ENCODE results near the gene CCDC74A.
"Not testable (repeated sequence)": the region's sequence is repeated elsewhere in the genome, so short reads cannot be mapped to it uniquely, and the experiment has no call there.

Gene CCDC74A

DNA sequence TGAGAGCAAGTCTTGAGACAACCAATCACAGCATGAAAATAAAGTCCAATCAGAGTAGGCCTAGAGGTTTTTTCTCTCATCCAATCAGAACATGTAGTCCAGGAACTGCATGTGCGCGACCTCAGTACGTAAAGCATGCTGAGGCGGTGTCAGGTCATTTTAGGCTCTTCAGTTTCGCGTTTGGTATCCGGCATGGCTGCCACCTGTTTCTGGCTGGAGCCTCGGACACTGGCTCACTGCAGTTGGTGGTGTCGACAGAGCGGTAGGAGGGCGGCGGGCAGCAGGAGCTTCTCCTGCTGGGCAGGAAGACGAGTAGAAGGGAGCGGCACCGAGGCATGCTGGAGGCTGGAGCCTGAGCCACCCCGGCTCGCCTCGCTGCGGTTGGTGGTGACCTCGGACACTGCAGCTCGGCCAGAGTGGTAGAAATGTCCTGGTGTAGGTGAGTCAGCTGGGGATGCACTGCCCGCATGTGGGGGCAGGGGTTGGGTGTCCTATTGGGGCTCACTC lies 15.8 kb downstream of the CCDC74A start:
- TF ChIP-seq, protein P1, sequence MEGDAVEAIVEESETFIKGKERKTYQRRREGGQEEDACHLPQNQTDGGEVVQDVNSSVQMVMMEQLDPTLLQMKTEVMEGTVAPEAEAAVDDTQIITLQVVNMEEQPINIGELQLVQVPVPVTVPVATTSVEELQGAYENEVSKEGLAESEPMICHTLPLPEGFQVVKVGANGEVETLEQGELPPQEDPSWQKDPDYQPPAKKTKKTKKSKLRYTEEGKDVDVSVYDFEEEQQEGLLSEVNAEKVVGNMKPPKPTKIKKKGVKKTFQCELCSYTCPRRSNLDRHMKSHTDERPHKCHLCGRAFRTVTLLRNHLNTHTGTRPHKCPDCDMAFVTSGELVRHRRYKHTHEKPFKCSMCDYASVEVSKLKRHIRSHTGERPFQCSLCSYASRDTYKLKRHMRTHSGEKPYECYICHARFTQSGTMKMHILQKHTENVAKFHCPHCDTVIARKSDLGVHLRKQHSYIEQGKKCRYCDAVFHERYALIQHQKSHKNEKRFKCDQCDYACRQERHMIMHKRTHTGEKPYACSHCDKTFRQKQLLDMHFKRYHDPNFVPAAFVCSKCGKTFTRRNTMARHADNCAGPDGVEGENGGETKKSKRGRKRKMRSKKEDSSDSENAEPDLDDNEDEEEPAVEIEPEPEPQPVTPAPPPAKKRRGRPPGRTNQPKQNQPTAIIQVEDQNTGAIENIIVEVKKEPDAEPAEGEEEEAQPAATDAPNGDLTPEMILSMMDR (conservative IDR thresholded peaks at IDR 0.05): no peak
- TF ChIP-seq ZFX (IDR thresholded peaks at IDR 0.05): no peak

DNA sequence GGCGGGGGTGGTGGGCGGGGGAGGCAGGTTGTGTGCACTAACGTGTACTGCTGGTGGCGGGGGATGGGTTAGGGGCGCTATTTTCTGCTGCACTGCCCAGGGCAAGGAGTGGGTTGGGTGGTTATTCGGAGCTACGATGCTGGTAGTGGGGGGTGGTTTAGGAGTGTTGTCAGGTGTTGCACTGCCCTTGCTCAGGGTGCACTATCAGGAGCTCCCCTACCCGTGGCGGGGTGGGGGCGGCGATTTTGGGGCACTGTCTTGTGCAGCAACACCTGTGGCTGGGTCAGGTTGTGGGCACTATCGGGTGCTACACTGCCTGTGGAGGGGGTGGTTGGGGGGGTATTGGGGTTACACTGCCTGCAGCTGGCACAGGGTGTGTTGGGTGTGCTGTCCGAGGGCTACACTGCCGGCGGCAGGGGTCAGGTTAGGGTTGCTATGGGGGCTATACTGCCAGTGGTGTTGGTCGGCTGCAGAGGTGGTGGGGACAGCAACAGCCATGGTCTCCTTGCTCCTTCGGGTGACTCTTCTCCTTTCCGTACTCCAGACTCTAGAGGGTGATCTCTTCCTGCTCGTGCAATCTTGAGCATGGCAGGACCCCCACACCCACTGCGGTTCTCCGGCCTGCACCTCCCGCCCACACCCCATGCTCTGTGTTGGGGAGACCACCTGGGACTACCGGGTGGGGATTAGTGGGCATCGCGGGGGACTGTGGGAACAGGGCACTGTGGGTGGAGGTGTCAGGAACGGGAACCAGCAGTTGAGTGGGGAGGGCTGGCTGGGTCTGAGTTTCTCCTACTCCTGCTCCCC lies 16.5 kb downstream of the CCDC74A start:
- H3K27ac ChIP-seq: not testable (repeated sequence)

More for the DNA sequence above, 15.8 kb downstream of the CCDC74A start:
- no peak overlapping the region for H3K27ac ChIP-seq

DNA sequence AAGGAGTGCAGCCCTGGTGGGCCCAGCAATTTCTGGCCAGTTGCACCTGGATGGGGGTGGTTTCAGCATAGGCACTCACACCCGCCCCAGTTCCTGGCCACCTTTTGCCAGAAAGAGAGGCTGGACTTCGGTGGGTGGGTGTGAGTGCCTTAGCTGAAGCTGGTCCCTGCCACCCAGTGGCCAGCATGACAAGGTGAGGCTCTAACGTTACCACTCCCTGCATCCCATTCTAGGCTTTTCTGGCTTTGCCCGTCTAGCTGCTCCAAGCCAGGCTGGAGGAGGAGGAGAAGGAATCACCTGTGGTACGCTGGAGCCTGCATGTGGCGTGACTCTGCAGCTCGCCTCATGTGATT lies 17.1 kb downstream of the CCDC74A start:
- H3K27ac ChIP-seq: not testable (repeated sequence)

DNA sequence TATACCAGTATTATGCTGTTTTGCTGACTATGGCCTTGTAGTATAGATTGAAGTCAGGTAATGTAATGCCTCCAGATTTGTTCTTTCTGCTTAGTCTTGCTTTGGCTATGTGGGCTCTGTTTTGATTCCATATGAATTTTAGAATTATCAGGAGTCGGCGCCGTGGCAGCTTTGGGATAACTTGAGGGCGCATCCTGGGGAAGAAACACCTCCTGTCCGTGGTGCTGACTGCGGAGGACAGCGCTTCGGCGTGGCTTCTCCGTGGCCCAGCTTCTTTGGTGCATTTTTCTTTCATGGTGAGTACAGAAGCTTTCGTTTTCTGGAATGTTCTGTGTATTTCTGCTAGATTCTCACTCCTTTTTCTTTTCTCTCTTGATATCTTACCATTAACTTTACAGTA lies 25.2 kb downstream of the CCDC74A start:
- no peak for TF ChIP-seq ZFX (IDR thresholded peaks at IDR 0.05)
- TF ChIP-seq, protein P1 (conservative IDR thresholded peaks at IDR 0.05): no peak
- H3K27ac ChIP-seq: no peak overlapping the region

DNA sequence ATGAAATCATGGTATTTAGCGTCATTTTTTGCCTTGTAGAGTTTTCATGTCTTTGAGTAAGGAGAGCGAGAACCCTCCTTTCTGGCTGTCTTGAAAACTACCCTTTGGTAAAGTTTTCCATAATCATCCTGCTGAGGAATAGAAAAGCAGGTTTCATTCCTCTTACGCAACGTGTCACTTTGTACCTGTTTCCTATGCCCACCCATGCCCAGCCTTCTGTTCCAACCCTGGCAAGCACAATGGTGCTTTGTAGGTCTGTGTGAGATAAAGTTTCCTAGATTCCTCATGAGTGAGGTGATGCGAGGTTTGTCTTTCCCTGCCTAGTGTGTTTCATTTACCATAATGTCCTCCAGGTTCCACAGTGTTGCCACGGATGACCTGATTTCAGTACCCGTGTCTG lies 29.3 kb downstream of the CCDC74A start:
- H3K27ac ChIP-seq: no peak overlapping the region
- TF ChIP-seq ZFX (IDR thresholded peaks at IDR 0.05): no peak
- TF ChIP-seq, protein P1 (conservative IDR thresholded peaks at IDR 0.05): no peak

DNA sequence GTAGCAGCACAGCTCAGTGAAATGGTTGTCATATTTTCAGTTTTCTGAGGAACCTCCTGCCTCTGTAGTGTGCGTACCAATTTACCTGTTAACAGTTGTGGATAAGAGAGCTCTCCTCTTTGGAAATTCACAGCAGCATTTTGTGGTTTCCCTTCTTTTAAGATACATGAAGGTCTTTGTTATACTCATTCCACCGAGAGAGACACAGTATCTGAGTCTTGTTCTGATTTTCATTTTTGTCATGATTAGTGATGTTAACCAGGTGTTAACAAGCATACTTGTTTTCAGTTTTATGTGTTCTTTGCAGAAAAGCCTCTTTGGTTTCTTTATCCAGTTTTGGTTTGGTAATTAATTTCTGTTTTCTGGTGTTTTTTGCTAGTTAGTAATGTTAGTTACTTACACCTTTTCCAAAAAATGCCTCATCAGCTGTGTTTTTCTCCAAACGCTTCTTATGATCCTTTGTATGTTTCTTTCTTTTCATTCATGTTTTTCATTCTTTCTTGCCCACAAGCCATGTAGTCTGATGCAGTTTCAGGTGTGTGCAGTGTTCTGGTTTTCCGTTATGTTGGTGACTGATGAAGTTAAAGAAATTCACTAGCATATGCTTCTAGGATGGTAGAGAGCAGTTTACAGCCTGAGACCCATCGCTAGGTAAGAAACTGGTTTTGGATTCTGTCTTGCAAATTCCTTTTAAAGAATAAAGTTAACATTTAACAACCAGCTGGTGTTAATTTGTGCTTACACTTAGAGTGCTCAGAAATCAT lies 30.1 kb downstream of the CCDC74A start:
- TF ChIP-seq, protein P1 (conservative IDR thresholded peaks at IDR 0.05): no peak
- TF ChIP-seq ZFX (IDR thresholded peaks at IDR 0.05): no peak

DNA sequence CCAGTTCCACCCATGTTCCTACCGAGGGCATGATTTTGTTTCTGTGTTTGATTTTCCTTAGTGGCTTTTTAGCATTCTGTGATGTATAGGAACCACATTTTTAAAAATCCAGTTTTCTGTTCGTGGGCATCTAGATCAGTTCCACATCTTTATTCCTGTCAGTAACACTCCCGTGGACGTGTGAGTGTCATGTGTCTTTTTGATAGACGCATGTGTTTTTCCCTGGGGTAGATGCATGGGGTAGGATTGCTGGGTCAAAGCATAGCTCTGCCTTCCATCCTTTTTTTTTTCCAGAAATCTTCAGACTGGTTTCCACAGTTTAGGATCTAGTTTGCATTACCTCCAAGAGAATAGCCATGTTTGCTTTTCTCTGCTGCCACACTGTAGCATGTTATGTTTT lies 38.7 kb downstream of the CCDC74A start:
- H3K27ac ChIP-seq: no peak overlapping the region
- TF ChIP-seq, protein P1 (conservative IDR thresholded peaks at IDR 0.05): no peak
- no peak for TF ChIP-seq ZFX (IDR thresholded peaks at IDR 0.05)

More for the DNA sequence above, 30.1 kb downstream of the CCDC74A start:
- no peak overlapping the region for H3K27ac ChIP-seq

DNA sequence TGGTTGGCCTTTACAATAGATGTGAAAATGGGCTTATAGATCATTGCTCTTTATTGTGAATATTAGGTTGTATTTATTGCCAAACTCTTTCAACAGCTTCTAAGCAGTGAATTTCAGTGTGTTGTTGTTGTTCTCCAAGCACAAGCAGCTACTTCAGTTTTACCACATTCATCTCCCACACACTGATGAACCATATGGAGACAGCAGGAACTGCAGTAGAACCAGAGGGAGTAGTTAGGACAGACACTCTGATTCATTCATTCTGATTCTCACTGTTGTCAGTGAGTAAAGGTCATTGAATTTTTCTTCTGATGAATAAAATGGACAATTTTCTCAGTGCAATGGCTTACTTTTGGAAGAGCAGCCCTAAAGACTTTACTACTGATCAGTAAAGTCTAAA lies 40.2 kb downstream of the CCDC74A start:
- no peak overlapping the region for H3K27ac ChIP-seq
- TF ChIP-seq, protein P1 (conservative IDR thresholded peaks at IDR 0.05): no peak
- TF ChIP-seq ZFX (IDR thresholded peaks at IDR 0.05): no peak

DNA sequence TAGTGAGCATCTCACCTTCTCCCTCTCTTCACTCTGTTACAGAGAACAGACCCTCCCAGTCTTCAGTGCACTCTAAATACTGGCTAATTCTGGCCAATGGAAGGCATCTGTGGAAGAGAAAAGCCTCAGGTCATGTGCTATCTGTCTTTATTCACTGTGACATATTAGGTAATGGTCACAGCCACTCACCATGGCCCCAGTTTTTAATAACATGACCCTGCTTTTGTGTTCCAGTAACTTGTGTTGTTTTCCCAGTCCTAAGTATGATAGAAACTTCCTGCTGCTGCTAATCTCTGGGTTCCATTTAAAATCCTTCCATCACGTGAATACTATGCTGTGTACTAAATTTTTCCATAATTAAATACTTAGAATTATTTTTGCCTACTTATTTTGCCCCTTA lies 40.7 kb downstream of the CCDC74A start:
- not testable (repeated sequence) for H3K27ac ChIP-seq
